IMR-90 (cell line): ENCODE results near the gene PRKN.

Experiments
- CEBPB ChIP-seq: IDR thresholded peaks from 2 replicates; pipeline ENCODE4 v1.6.1; 2012; ENCODE audit warnings: low read depth, low read length, improper control_type of control experiment
- CHD1 ChIP-seq: IDR thresholded peaks from 2 replicates; pipeline ENCODE4 v1.6.1; 2012; ENCODE audit warnings: low read depth, low read length, improper control_type of control experiment
- MAZ ChIP-seq: IDR thresholded peaks from 2 replicates; pipeline ENCODE4 v1.6.1; 2012; ENCODE audit warnings: low read depth, mild to moderate bottlenecking, low read length, improper control_type of control experiment, moderate library complexity, borderline replicate concordance
- MXI1 ChIP-seq: IDR thresholded peaks from 2 replicates; pipeline ENCODE4 v1.6.1; 2012; ENCODE audit warnings: low read depth, mild to moderate bottlenecking, low read length, moderate library complexity, borderline replicate concordance
- POLR2A ChIP-seq: IDR thresholded peaks from 2 replicates; pipeline ENCODE4 v1.6.1; 2012; ENCODE audit warnings: mild to moderate bottlenecking, low read depth, low read length
- RAD21 ChIP-seq: IDR thresholded peaks from 2 replicates; pipeline ENCODE4 v1.6.1; 2012; ENCODE audit warnings: low read length, improper control_type of control experiment
- RFX5 ChIP-seq: IDR thresholded peaks from 2 replicates; pipeline ENCODE4 v1.8.0; 2012; ENCODE audit warnings: low read depth, mild to moderate bottlenecking, low read length, moderate library complexity
- SMC3 ChIP-seq: fragments of 150-350 bp; IDR thresholded peaks from 2 replicates; pipeline ENCODE4 v1.6.1; 2016; ENCODE audit warnings: low read depth, mild to moderate bottlenecking, antibody characterized with exemption, low read length, moderate library complexity
- TF ChIP-seq, protein P1 (sequence below): conservative IDR thresholded peaks from 2 replicates; pipeline ENCODE4 v1.5.1; 2012; ENCODE audit warnings: mild to moderate bottlenecking, low read depth, low read length, improper control_type of control experiment
- TF ChIP-seq, protein P2 (sequence below): fragments of 150-350 bp; IDR thresholded peaks from 2 replicates; pipeline ENCODE4 v1.6.1; 2017; ENCODE audit warnings: mild to moderate bottlenecking, antibody characterized with exemption, low read length, low read depth

DNA sequence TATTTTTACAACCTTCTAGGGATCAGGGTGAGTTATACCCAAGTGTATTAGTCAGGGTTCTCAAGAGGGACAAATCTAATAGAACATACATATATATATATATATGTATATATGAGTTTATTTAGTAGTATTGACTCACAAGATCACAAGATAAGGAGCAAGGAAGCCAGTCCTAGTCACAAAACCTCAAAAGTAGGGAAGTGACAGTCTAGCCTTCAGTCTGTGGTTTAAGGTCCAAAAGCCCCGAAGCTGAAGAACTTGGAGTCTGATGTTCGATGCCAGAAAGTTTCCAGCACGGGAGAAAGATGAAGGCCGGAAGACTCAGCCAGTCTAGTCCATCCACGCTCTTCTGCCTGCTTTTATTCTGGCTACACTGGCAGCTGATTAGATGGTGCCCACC is 821.0 kb downstream of the PRKN start:
- TF ChIP-seq, protein P1, sequence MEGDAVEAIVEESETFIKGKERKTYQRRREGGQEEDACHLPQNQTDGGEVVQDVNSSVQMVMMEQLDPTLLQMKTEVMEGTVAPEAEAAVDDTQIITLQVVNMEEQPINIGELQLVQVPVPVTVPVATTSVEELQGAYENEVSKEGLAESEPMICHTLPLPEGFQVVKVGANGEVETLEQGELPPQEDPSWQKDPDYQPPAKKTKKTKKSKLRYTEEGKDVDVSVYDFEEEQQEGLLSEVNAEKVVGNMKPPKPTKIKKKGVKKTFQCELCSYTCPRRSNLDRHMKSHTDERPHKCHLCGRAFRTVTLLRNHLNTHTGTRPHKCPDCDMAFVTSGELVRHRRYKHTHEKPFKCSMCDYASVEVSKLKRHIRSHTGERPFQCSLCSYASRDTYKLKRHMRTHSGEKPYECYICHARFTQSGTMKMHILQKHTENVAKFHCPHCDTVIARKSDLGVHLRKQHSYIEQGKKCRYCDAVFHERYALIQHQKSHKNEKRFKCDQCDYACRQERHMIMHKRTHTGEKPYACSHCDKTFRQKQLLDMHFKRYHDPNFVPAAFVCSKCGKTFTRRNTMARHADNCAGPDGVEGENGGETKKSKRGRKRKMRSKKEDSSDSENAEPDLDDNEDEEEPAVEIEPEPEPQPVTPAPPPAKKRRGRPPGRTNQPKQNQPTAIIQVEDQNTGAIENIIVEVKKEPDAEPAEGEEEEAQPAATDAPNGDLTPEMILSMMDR = no peak
- TF ChIP-seq RFX5 (no peak), SMC3 (no peak), RAD21 (no peak), POLR2A (no peak), CEBPB (no peak), CHD1 (no peak), MXI1 (no peak), MAZ (no peak)
- TF ChIP-seq, protein P2, sequence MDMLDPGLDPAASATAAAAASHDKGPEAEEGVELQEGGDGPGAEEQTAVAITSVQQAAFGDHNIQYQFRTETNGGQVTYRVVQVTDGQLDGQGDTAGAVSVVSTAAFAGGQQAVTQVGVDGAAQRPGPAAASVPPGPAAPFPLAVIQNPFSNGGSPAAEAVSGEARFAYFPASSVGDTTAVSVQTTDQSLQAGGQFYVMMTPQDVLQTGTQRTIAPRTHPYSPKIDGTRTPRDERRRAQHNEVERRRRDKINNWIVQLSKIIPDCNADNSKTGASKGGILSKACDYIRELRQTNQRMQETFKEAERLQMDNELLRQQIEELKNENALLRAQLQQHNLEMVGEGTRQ = no peak
